Retina (tissue), 1 donor: Measurements from ENCODE around the gene EMD.
"Not testable (repeated sequence)": the region's sequence is repeated elsewhere in the genome, so short reads cannot be mapped to it uniquely, and the experiment has no call there.

Experiments used
- DNase-seq: peaks from one replicate; pipeline ENCODE4 v3.0.0-alpha.2; 2016

EMD gene

DNA sequence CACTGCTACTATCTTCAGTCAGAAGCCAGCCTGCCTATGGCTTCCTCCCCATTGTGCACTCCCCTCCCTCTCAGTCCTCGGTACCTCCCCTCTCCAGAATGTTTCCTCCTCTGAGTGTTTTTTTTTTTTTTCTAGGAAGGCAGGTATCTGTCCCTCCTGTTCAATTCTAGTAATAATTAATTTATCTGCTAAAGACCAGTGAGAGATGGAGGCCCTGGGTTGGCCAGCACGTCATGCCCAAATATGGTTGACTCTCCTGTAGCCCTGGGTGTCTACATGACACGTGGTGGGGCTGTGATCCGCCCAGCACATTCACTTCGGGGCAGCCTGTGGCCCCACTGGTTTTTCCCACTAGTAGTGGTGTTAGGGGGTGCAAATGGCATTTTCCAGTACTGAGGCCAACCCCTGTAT, 6.5 kb upstream of the EMD start:
- DNase-seq: no peak

DNA sequence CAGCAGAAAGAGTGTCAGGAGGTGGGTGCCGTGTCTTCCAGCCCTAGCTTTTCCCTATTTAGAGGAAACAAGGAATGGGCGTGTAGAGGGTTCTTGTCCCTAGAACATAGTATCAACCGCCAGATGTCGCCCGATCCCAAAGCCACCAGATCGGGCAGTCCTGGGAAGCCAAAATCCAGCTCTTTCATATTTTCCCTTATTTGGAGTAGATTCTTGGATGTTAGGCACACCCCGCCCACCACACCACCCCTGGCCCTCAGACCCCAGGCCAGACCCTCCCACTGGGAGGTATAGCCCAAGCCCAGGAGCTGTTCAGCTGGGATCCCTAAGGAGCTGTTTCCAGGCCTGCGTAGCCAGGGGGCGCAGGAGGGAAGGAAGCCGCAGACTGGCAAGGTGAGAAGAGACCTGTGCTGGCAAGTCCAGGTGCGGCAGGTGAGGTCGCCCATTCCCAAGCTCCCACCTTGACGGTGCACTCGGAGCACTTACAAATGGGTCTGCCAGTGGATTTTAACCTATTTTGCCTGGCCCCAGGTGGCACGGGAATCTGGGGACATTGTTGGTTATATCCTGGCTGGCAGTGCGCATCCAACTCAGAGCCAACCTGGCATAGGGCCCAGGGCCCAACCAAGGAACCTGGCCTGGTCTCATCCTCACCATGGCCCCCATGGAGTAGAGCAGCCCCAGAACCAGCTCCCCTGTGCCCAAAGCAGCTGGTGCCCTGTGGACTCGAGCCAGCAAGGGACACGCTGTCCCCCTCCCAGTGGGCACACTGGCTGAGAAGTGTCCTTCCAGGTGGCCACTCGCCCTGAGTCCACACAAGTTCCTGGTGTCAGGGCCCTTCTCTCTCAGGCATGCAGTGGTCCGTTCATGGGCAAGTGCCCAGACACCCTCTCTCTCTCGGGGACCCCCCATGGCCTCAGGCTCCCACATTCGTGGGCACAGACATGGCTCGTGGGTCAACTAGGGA, 5.5 kb upstream of the EMD start:
- DNase-seq: peak; percentile 55

DNA sequence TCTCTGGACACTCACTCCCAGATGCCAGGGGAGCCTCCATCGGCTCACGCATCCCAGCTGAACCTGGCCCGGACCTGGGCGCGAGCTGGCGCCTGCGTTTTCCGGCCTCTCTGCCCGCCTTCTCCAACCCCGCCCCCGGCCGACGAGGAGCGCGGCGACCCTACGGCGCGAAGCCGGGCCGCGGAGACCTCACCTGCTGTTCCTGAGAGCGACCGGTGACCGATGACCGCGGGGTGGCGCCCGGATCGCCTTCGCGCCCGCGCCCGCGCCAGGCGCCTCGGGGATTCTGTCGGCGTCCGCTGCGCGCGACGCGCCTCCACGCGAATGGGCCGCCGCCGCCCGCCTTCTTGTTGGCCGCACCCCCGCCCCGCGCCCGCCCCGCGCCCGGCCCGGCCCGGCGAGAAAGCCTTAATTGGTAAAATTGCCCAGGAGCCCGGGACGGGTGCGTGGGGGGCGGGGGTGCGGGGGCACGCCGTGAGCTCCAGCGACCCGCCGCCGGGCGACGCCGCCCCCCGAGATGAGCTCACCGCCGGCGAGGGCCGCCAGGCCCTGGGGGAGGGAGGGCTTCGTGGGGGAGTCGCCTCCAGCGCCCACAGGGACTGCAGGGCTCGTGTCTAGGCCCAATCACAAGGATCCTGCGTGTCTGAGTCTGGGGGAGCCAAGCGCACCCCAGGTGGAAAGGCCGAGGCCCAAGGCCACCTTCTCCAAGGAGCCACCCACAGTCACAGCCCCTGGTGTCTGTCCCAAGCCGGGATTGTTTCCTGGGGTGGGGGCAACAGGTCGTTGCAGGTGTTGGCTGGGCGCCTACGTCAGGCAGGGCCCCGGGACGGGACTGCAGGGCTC, 4.6 kb upstream of the EMD start, which contains the start of gene FLNA:
Gene FLNA (minus strand): TSS at position 322 of the 843 bp plus-strand sequence. CDS start 3,389 bp downstream, outside the sequence.
- peak; percentile 47 for DNase-seq

DNA sequence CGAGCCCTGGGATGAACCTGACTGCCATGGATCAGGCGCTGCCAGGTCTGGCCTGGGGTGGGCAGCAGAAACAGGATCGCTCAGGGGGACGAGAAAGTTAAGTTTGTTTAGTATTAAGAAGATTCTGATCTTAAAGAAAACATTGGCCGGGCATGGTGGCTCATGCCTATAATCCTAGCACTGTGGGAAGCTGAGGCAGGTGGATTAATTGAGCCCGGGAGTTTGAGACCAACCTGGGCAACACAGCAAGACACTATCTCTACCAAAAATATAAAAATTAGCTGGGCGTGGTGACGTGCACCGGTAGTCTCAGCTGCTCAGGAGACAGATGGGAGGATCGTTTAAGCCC, 4.0 kb upstream of the EMD start:
- no peak for DNase-seq

DNA sequence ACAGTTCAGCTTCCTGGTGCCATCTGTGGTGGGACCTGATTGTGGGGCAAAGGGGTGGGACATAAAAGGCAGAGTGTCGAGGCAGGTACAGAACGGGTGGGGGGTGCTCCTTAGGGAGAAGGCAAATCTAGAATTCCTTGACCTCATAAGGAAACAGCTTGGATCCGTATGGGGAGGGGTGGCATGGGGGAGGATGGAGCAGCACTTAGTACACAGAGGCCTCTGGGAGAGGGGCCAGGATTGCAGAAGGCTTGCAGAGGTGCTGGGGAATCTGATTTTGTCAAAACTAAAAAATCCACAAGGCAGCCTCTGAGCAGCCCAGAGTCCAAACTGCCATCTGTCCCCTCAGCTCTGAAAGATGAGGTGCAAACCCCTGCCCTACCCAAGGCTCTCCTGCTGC, 2.3 kb upstream of the EMD start:
- DNase-seq: no peak

DNA sequence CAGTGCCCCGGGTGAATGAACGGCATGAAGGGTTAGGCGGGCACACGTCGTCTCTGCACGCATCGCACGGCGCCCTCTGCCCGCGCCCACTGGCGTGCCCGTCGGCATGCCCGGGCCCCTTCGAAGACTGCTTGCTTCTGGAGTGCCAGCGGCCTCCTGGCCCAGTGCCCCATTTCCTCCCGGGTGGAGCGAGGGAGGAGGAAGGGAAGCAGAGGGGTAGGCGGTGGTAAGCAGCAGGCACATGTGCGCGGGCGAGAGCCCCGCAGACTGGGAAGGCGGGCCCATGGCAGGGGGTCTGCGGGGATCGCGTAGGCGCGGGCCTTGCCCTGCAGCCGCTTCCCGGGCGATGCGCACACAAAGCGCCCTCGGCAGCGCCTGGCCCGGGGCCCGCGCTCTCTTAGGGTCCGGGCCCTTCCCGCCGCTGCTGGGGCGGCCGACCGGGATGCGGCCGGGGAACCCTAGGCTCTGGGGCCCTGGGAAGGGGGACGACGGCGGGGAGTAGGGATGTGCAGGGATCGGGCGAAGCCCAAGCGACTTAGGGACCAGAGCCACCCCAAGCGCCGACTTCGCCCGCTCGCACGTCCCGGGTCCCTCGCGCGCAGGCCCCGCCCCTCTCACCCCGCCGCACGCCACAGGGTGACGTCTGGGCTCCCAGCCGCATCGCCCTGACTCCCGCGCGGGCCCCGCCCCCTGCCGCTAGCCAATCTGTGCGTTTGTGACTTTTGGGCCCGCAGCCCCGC, 866 bp upstream of the EMD start:
- DNase-seq: no peak

DNA sequence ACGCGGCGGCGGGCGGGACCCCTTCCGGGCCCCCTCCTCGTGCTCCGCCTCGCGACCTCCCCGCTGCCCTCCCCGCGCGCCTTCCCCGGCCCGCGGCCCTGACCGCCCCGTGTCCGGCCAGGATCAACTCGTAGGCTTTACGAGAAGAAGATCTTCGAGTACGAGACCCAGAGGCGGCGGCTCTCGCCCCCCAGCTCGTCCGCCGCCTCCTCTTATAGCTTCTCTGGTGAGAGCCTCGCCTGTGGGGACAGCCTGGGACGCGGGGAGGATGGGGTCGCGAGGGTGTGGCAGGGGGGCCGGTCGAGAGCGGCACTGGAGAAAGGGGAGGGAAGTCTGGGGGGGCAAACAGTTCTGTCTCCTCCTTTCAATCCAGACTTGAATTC, 465 bp downstream of the EMD start:
- DNase-seq: no peak

DNA sequence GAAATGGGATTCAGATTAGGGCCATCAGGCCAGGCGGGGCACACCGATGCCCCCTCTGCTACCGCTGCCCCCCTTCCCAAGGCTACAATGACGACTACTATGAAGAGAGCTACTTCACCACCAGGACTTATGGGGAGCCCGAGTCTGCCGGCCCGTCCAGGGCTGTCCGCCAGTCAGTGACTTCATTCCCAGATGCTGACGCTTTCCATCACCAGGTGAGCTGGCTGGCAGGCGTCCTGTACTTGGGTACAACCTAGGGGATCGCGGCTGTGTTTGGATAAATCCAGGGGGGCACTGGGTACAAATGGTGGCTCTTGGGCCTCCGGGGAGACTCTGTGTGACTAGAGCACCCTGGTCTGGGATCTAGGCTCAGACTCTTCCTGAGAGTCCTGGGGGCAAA, 1.1 kb downstream of the EMD start:
- DNase-seq: no peak

DNA sequence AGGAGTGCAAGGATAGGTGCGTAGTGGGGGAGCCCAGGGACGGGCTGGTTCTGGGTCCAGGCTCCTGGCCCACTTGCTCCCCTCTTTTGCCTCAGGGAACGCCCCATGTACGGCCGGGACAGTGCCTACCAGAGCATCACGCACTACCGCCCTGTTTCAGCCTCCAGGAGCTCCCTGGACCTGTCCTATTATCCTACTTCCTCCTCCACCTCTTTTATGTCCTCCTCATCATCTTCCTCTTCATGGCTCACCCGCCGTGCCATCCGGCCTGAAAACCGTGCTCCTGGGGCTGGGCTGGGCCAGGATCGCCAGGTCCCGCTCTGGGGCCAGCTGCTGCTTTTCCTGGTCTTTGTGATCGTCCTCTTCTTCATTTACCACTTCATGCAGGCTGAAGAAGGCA, 1.7 kb downstream of the EMD start:
- DNase-seq: no peak

DNA sequence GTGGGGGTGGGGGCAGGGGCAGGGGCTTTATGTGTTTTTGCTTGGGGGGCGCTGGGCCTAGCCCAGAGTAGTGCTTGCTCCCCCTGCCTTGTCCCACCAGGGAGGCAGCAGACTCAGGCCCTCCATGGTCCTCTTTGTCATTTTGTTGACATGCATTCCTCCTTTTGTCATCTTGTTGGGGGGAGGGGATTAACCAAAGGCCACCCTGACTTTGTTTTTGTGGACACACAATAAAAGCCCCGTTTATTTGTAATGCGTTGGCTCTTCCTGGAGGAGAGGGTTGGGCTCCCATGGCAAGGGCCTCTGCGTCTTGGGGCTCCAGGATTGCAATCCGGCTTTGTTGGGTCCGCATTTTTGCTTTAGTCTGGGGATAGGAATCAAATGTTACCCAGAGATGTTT, 2.2 kb downstream of the EMD start:
- DNase-seq: no peak

DNA sequence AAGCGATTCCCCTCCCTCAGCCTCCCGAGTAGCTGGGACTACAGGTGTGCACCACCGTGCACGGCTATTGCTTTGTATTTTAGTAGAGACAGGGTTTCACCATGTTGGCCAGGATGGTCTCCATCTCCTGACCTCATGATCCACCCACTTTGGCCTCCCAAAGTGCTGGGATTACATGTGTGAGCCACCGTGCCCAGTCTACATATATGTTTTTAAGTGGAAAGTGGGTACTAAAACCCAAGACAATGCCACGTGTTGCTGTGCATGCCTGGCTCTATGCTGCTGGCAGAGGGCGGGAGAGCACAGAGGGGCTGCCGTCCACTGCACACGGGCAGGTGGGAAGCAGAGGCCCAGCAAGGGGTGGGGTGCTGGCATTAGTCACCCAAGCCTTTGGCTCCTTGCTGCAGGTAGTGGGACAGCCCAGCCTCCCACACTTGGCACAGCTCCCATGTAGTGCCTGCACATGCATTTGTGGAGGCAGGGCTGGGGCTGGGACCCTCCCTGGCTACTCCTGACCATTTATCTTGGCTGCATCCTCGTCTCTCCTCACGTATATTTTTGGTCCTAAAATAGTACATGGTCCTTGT, 3.5 kb downstream of the EMD start:
- DNase-seq: no peak

DNA sequence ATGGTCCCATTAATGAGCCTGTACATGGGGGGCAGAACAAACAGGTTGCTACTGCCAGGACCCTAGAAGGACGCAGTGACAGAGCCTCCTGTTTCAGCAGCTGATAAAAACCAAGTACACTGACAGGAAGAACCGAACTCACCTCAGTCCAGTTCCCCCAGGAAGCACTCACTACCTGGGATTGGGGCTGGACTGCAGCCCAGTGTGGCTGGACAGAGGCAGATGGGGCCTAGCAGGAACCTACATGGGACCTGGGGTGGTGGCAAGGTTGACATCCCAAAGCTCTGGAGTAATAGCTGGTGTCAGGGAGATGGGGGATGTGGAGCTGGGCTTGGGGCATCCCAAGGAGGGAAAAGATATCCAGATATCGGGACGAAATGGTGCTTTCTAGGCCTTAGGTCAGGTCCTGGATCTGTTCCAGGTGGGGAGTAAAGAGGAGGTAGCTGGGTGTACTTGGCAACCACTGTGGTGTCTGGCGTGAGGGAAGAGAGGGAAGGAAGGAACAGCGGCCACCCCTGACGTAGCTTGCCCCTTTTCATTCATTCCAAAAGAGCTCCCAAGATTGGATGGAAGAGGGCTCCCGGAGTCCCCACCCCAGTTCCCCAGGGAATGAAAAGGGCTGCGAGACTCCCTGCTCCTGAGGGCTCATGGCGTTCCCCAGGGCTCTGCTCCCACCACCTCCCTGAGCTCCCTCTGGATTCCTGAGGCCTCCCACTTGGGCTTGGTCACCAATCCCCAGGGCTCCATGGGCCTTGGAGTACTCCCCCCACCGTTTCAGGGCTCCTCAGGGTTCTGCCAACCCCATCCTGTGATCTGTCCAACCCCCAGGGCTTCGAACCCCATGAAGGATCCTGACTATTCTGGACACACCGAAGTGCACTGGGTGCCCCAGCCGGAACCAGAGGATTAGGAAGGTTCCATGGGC, 4.5 kb downstream of the EMD start:
- no peak for DNase-seq

DNA sequence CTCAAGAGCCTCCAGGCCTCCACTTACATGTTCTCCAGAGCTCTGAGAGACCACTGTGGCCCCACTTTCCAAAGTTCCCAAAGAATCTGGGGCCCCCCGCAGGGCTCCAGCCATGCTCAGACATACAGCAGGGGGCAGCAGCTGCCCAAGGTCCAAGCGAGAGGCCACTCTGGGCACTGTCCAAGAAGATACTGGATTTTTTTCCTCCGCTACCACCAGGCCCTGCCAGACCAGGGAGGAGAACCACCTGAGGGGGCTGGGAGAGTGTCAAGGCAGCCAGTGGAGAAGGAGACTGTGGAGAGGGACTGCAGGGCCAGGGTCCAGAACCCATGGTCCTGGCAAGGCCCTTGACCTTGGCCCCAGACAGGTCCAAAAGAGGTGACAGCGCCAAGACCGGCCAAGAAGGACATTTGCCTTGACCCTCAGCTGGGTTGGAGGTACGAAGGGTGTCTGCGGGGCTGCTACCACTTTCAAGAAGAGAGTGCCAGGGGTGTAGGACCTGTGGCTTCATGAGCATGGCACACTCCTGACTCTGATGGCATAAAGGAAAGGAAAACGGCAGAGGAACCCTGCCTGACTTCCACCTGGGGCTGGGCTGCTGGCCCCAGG, 5.3 kb downstream of the EMD start:
- DNase-seq: no peak

DNA sequence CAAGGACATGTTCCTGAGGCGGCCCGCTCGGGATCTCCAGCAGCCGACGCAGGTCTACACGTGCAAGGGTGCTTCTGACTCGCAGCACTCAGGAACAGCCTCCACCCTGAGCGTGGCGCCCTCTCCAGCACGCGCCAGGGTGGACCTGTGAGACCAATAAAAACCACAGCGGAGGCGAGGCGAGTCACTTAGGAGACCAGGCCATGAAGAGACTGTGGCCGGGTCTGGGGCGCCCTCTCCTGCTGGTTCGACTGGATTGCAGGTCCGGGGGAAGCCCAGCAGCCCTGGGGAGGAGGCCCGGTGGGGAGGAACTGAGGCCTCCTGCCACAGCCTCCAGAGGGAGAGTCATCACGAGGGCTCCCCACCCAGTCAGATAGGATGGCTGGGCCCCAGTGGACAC, 9.0 kb downstream of the EMD start:
- DNase-seq: not testable (repeated sequence)

DNA sequence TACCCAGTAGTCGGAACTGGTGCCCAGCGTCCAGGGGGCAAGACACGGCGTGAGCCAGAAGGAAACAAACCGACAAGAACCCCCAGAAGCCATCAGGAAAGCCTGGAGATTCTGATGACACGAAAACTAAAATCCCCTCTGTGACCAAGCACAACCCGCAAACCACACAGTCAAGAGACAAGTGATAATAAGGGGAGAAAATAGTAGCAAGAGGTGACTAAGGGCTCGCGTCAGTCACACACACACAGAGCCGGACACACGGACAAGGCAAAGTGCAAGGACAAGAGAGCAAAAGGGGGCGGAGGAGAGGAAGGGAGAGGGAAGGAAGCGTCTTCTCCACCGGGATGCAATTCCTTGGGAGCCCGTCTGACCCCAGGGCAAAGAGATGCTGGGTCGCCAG, 9.6 kb downstream of the EMD start:
- DNase-seq: not testable (repeated sequence)

DNA sequence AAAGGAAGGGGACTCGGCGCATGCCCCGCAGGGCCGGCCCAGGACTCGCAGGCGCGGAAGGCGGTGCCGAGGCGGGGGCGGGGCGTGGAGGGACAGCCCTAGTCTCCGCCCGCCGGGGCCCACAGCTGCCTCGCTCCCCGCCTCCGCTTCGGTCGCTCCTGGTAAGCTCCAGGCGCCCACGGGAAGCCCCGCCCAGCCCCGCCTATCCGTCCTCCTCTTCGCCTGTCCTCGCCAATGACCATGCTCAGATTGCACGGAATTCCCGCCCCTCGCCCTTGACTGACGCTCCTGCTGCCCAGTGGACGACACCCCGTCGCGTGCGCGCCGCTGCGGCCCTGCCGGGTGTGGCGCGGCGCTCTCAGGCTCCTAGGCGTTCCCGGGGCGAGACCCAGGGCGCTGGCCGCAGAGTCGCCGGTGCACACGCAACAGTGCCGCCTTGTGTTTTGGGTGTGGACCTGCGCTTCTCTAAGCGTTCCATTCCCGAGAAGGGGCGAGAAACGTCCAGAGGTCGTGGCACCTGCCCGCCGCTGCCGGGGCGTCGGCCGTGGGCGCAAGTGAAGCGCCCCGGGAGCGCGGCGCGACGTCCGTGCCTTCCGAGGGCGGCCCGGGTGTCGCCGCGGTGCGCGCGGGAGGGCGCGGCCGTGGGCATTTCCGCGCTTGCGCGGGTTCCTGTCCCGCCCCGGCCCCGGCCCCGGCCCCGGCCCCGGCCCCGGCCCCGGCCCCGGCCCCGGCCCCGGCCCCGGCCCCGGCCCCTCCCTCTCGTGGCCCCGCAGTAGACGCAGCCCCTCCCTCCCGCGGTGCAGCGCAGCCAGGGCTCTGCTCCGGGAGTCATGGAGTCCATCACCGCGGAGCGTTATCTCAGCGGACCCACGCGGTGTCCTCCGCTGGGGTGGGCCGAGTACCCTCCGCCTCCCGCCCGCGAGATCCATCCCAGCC, 11.0 kb downstream of the EMD start:
- DNase-seq: not testable (repeated sequence)

DNA sequence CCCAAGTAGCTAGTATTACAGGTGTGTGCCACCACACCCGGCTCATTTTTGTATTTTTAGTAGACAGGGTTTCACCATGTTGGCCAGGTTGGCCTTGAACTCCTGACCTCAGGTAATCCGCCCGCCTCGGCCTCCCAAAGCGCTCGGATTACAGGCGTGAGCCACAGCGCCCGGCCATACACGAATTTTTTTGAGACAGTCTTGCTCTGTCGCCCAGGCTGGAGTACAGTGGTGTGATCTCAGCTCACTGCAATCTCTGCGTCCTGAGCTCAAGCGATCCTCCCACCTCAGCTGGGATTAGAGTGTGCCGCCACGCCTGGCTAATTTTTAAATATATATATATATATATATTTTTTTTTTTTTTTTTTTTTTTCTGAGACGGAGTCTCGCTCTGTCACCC, 17.3 kb downstream of the EMD start:
- DNase-seq: not testable (repeated sequence)

DNA sequence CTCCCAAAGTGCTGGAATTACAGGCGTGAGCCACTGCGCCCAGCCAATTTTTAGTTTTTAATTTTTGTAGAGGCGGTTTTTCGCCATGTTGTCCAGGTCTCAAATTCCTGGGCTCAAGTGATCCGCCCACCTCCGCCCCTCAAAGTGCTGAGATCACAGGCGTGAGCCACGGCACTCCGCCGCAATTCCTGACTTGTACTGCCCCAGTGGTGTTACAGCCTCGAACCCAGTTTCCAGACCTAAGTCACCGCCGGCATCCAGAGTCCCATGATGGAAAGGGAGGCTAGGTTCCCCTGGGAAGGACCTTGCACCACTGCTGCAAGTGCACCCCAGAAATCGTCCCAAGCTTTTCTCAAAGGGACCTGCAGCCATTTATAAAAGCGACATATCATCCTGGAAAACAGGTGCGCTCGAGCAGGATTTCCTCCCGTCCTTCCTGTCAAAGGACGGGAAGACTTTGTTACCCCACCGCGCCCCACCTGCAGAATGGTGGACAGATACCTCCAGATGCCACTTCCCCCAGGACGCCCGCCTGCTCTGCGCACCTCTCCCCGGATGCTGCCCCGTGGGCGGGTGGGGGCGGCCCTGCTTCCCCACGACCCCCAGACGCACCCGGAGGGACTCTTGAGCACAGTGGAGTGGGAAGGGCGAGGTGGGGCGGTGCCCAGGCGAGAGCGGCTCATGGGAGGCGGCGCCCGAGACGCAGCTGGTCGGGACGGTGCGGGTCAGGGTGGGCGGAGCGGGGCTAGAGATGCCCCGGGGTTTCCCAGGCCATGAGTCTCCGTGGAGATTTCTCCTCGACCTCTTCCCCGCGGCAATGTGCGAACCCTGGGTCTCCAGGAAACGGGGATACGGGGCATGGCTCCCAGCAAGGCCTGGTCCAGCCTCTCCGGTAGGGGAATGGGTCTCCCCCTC, 18.1 kb downstream of the EMD start:
- DNase-seq: peak; percentile 89
